Measurements from ENCODE around the gene AHI1.

DNA sequence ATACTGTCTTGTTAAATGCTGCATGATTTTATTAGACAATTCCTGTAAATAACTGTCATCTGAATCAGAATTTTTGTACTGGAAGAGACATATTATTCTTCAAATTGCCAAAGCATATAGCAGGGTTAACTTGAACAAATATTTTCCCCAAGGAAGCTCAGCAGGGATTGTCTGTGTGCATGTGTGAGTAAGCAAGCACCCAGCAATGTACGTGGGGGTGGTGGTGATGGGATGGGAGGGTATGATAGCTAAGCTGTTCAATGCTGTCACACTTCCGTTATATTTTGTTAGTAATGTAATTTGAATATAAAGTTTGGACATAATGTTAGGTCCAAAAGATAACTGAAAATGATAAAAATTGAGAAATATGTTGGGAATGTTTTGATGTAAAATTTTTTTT lies 198.3 kb downstream of the AHI1 start:
- TF ChIP-seq, protein P1, sequence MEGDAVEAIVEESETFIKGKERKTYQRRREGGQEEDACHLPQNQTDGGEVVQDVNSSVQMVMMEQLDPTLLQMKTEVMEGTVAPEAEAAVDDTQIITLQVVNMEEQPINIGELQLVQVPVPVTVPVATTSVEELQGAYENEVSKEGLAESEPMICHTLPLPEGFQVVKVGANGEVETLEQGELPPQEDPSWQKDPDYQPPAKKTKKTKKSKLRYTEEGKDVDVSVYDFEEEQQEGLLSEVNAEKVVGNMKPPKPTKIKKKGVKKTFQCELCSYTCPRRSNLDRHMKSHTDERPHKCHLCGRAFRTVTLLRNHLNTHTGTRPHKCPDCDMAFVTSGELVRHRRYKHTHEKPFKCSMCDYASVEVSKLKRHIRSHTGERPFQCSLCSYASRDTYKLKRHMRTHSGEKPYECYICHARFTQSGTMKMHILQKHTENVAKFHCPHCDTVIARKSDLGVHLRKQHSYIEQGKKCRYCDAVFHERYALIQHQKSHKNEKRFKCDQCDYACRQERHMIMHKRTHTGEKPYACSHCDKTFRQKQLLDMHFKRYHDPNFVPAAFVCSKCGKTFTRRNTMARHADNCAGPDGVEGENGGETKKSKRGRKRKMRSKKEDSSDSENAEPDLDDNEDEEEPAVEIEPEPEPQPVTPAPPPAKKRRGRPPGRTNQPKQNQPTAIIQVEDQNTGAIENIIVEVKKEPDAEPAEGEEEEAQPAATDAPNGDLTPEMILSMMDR (IDR thresholded peaks at IDR 0.05; ENCODE audit: poor library complexity) = no peak
- TF ChIP-seq EZH2phosphoT487 (IDR thresholded peaks at IDR 0.05; ENCODE audit: low read depth, severe bottlenecking, unreplicated experiment) (no peak), EZH2 (IDR thresholded peaks at IDR 0.05; ENCODE audit: borderline replicate concordance) (no peak)

All from hepatocyte (in vitro differentiated cells).